ENCODE data around the gene VCAN.

DNA sequence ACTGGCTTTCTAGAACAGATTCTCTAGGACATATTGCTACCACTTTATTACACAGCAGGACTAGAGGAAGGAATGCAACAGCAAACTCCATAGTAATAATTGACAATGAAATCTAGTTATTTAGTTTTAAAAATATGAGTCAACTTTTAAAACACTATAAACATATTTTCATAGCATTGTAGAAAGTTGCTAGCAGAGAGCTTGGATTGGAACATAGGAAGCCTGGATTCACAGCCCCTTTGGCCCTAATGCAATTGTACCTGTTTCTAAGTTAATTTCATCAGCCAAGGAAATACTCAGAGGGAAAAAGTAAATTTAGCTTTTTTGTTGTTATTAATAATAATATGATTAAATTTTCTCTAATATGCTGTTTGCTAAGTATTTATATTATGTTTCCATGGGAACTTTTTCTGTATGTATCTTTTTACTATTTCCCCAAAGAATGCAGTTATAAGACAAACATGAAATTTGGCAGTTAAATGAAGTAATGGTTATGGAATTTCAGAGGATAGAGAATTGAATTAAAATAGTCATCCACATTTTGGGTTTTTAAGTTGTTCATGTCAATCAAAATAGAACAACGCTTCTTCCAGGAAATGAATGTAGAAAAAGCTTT is 45.6 kb downstream of the VCAN start:
- TF ChIP-seq, protein P1, sequence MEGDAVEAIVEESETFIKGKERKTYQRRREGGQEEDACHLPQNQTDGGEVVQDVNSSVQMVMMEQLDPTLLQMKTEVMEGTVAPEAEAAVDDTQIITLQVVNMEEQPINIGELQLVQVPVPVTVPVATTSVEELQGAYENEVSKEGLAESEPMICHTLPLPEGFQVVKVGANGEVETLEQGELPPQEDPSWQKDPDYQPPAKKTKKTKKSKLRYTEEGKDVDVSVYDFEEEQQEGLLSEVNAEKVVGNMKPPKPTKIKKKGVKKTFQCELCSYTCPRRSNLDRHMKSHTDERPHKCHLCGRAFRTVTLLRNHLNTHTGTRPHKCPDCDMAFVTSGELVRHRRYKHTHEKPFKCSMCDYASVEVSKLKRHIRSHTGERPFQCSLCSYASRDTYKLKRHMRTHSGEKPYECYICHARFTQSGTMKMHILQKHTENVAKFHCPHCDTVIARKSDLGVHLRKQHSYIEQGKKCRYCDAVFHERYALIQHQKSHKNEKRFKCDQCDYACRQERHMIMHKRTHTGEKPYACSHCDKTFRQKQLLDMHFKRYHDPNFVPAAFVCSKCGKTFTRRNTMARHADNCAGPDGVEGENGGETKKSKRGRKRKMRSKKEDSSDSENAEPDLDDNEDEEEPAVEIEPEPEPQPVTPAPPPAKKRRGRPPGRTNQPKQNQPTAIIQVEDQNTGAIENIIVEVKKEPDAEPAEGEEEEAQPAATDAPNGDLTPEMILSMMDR (IDR thresholded peaks at IDR 0.05 in 8 of 11, conservative IDR thresholded peaks at IDR 0.05 in 3 of 11), result no peak
- TF ChIP-seq POLR2A (IDR thresholded peaks at IDR 0.05), result no peak

Measured in spleen (tissue), 7 donors.